ENCODE measurements around the gene CCNYL1. TPM values are rescaled to one million over a fixed set of nuclear protein-coding genes. Genes with fewer than 3 reads are reported as not detected.
"Not testable (repeated sequence)": the region's sequence is repeated elsewhere in the genome, so short reads cannot be mapped to it uniquely, and the experiment has no call there.

Gene CCNYL1
- total RNA-seq, 2 experiments from 2014 or later: 5.8 to 6.0 TPM

DNA sequence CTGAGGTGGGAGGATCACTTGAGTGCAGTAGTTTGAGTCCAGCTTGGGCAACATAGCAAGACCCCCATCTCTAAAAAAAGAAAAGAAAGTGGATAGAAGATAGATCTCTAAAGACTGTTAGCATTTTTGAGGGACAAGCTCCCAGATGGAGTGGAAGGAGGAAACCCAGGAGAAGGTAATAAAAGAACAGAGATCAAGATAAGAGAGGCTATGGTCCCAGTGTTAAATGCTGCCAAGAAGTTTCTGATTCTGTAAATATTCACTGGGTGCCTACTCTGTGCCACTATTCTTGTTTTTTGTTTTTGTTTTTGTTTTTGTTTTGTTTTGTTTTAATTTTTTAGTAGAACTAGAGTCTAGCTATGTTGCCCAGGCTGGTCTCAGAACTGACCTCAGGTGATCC is 32.1 kb downstream of the CCNYL1 start:
- Mint-ChIP-seq H3K27ac (no peak overlapping the region), H3K4me3 (no peak overlapping the region), H3K36me3 (no peaks in the 10 kb centered on the region), H3K9me3 (no peaks in the 10 kb centered on the region), H3K27me3 (no peaks in the 10 kb centered on the region), H3K4me1 (no peaks in the 10 kb centered on the region)
- no peak for DNase-seq

DNA sequence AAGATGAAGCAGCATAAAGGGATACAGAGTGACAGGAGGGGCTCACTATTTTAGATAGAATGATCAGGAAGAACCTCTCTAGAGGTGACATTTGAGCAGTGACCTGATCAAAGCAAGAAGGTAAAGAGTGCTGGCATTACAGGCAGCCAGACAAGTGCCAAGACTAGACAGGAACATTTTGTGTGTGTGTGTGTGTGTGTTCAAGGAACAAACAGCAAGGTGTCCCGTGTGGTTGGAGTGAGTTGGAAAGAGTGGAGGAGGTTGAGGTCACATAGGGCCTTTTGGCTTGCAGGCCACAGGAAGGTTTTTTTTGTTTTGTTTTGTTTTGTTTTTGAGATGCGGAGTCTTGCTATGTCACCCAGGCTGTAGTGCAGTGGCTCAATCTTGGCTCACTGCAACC is 32.6 kb downstream of the CCNYL1 start:
- no peaks in the 10 kb centered on the region for H3K27me3 Mint-ChIP-seq
- H3K9me3 Mint-ChIP-seq: no peaks in the 10 kb centered on the region
- no peaks in the 10 kb centered on the region for H3K36me3 Mint-ChIP-seq
- no peak overlapping the region for H3K4me3 Mint-ChIP-seq
- no peak overlapping the region for H3K27ac Mint-ChIP-seq
- no peak for DNase-seq
- H3K4me1 Mint-ChIP-seq: no peaks in the 10 kb centered on the region

DNA sequence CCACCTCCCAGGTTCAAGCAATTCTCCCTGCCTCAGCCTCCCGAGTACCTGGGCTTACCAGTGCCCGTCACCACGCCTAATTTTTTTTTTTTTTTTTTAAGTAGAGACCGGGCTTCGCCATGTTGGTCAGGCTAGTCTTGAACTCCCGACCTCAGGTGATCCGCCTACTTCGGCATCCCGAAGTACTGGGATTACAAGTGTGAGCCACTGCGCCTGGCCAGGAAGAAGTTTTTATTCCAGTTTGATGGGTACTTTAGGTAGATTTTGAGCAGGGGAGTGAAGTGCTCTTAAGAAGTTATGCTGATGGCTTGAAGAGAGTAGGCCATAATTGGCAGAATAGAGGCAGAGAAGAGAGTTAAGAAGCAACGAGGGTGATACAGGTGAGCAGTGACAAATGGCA is 33.0 kb downstream of the CCNYL1 start:
- Mint-ChIP-seq H3K27ac (no peak overlapping the region), H3K27me3 (no peaks in the 10 kb centered on the region), H3K36me3 (no peaks in the 10 kb centered on the region), H3K4me1 (no peaks in the 10 kb centered on the region), H3K9me3 (no peaks in the 10 kb centered on the region), H3K4me3 (no peak overlapping the region)
- DNase-seq: no peak

DNA sequence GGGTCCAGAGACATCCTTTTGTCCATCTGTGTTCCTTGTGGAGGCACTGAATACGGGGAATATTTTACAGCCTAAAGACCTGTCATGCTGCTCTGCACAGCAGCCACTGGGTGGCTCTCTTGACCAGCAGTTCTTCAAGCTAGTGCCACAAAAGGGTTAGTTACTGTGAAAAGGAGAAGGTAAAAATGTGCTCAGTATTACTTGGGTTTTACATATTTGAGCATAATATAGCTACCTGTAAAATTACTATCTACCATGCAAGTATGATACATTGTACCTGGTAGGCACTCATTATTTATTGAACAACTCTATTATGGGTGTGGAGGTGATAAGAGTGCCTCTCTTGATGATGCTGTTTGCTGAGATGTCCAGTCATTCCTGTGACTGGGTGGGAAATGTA is 34.7 kb downstream of the CCNYL1 start:
- no peak overlapping the region for H3K27ac Mint-ChIP-seq
- peak; percentile 29 for DNase-seq
- no peaks in the 10 kb centered on the region for H3K4me1 Mint-ChIP-seq
- no peaks in the 10 kb centered on the region for H3K27me3 Mint-ChIP-seq
- H3K9me3 Mint-ChIP-seq: no peaks in the 10 kb centered on the region
- peaks cover 3% of the 10 kb centered on the region for H3K36me3 Mint-ChIP-seq
- no peak overlapping the region for H3K4me3 Mint-ChIP-seq

DNA sequence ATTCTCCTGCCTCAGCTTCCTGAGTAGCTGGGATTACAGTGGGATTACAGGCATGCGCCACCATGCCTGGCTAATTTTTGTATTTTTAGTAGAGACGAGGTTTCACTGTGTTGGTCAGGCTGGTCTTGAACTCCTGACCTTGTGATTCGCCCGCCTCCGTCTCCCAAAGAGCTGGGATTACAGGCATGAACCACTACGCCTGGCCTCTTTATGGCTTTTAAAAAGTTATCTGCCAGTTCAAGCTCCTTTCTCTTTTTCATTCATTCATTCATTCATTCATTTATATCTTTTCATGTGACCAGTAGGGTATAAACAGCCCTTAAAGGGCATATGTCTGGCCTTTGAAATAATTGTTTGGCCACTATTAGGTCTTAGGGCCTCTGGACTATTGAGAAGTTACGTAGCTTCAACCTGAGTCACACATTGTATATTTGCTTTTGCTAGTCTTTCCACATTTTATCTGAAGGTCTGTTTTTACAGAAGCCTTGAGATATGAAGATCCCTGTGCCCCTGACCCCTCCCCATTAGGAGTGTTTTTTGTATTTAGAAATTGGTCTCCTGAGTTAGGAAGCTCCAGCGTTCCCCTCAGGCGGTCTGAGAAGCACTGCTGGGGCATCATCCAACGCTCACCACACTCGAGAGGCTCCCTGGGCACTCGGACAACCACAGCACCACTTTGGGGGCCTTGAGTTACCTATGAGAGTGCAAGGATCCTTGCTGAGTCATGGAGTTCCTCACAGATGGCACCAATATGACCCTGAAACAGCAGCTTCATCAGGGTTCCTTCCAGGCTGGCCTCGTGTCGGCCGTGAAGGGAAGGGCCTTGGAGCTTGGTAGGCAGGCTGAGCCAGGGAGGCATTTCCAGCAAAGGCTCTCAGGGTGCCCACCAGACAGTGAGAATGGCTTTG is 36.5 kb downstream of the CCNYL1 start:
- Mint-ChIP-seq H3K9me3 (no peaks in the 10 kb centered on the region), H3K27me3 (no peaks in the 10 kb centered on the region), H3K36me3 (peaks cover 3% of the 10 kb centered on the region), H3K27ac (no peak overlapping the region), H3K4me3 (no peak overlapping the region), H3K4me1 (no peaks in the 10 kb centered on the region)
- no peak for DNase-seq

- H3K9me3 Mint-ChIP-seq: no peaks in the 10 kb centered on the region
- peaks cover 3% of the 10 kb centered on the region for H3K36me3 Mint-ChIP-seq
- no peaks in the 10 kb centered on the region for H3K27me3 Mint-ChIP-seq
- H3K27ac Mint-ChIP-seq: no peak overlapping the region
- DNase-seq: no peak
- no peak overlapping the region for H3K4me3 Mint-ChIP-seq
- no peaks in the 10 kb centered on the region for H3K4me1 Mint-ChIP-seq
Measured at GRCh38 chr2:207748993-207749392, 37.6 kb downstream of the CCNYL1 start.

DNA sequence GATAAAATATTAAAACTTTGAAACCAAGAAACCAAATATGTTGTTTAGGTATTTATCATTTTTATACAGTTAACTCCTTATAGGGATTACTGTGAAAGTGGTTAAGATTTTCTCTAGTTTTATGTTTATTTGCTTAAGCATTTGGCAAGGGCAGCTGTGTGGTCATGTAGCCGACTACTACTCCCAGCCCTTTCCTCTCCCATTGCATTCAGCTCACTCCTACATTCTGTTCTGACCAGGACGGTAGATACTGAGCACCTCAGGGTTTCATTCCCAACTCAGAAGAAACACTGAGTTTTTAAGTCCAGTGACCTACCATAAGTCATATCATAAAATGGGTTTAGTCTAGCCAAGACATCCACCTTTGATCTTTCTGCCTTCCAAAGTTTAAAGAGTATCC is 38.4 kb downstream of the CCNYL1 start:
- DNase-seq: no peak
- H3K4me1 Mint-ChIP-seq: no peaks in the 10 kb centered on the region
- no peaks in the 10 kb centered on the region for H3K9me3 Mint-ChIP-seq
- peaks cover 3% of the 10 kb centered on the region for H3K36me3 Mint-ChIP-seq
- no peaks in the 10 kb centered on the region for H3K27me3 Mint-ChIP-seq
- no peak overlapping the region for H3K27ac Mint-ChIP-seq
- H3K4me3 Mint-ChIP-seq: no peak overlapping the region

DNA sequence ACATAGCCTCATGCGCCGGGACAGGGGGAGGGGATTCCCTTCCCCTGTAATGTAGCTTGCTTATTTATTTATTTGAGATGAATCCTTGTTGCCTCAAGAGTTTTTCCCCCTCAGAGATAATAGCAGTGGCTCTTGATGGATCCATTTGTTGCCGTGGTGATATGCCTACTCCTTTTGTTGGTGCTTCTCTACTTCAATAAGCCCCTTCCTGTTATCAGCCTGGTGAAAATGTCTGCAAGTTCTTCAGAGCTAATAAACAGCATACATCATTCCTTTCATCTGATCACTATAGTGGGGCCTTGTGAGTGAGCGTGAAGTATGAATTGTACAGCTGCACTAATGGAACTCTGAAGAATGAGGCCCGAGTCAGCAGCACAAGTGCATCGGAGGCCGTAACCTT is 38.9 kb downstream of the CCNYL1 start:
- Mint-ChIP-seq H3K36me3 (peaks cover 3% of the 10 kb centered on the region), H3K4me1 (no peaks in the 10 kb centered on the region), H3K9me3 (no peaks in the 10 kb centered on the region), H3K27me3 (no peaks in the 10 kb centered on the region), H3K27ac (no peak overlapping the region), H3K4me3 (no peak overlapping the region)
- DNase-seq: no peak

- H3K36me3 Mint-ChIP-seq: peaks cover 3% of the 10 kb centered on the region
- H3K9me3 Mint-ChIP-seq: no peaks in the 10 kb centered on the region
- no peak for DNase-seq
Measured at GRCh38 chr2:207750876-207751275, 39.4 kb downstream of the CCNYL1 start.

GRCh38 chr2:207753688-207754087 is 42.2 kb downstream of the CCNYL1 start:
- H3K4me1 Mint-ChIP-seq, H3K27ac Mint-ChIP-seq, DNase-seq, H3K36me3 Mint-ChIP-seq, H3K4me3 Mint-ChIP-seq, H3K9me3 Mint-ChIP-seq, H3K27me3 Mint-ChIP-seq: not testable (repeated sequence)

More at GRCh38 chr2:207750876-207751275, 39.4 kb downstream of the CCNYL1 start:
- H3K27me3 Mint-ChIP-seq: no peaks in the 10 kb centered on the region
- H3K4me1 Mint-ChIP-seq: no peaks in the 10 kb centered on the region
- H3K27ac Mint-ChIP-seq: no peak overlapping the region
- no peak overlapping the region for H3K4me3 Mint-ChIP-seq

DNA sequence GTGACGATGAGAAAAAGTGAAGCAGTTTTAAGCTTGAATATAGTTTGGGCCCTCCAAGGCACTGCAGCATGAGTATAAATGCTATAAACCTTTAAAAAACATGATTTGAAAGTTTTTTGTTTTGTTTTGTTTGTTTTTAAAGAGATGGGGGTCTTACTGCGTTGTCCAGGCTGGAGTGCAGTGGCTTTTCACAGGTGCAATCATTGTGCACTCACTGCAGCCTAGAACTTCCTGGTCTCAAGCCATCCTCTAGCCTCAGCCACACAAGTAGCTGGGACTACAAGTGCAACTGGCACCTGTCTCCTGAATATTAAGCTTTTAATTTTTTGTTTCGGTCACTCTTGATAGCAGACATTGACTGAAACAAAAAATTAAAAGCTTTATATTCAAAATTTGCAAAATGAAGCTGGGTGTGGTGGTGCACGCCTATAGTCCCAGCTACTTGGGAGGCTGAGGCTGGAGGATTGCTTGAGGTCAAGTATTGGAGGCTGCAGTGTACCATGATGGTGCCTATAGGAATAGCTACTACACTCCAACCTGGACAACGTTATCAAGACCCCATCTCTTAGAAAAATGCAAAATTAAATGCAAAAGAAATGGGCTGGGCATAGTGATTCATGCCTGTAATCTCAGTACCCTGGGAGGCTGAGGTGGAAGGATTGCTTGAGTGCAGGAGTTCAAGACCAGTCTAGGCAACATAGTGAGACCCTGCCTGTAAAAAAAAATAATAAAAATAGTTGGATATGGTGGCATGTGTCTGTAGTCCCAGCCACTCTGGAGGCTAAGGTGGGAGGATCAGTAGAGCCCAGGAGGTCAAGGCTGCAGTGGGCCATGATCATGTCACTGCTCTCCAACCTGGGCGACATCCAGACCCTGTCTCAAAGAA is 43.3 kb downstream of the CCNYL1 start:
- H3K4me3 Mint-ChIP-seq: no peak overlapping the region
- H3K27ac Mint-ChIP-seq: no peak overlapping the region
- H3K4me1 Mint-ChIP-seq: no peaks in the 10 kb centered on the region
- H3K27me3 Mint-ChIP-seq: no peaks in the 10 kb centered on the region
- DNase-seq: no peak
- H3K9me3 Mint-ChIP-seq: no peaks in the 10 kb centered on the region
- H3K36me3 Mint-ChIP-seq: peaks cover 3% of the 10 kb centered on the region

DNA sequence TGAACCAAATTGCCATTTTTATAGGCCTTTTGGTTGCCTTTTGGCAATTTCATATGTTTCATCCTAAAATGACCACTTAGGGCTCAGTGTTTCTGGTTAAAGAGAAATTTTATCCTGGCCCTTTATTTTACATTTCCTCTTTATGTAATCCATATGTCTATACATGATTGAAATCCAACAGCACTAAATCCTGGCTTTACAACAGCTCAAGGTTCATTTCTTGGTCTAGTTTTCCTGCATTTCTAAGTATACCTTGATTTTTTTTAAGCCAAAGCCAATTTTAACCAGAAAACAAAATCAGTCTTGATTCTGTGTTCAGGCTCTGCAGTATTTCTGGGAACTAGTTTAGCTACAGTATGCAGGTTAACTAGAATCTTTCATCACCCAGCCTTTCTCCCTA is 46.6 kb downstream of the CCNYL1 start:
- no peaks in the 10 kb centered on the region for H3K27me3 Mint-ChIP-seq
- H3K36me3 Mint-ChIP-seq: no peaks in the 10 kb centered on the region

DNA sequence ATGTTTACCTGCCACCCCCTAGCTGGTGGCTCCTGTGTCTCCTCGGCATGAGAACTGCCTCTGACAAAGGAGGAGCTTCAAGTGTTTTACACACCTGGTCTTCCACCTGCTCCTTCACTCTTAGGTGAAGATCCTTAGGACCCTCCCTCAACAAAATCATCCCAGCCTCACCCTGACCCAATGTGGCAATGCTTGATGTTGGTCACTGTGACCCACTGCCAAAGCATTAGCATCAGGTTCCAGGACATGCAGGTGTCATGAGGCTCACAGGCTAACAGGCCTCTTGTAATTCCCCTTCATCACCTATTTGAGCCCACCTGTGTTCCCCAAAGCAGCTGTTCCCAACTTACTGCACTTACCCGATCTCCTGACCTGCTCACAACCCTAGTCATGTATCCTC is 48.5 kb downstream of the CCNYL1 start:
- Mint-ChIP-seq H3K36me3 (no peaks in the 10 kb centered on the region), H3K4me1 (no peaks in the 10 kb centered on the region), H3K27me3 (peaks cover 8% of the 10 kb centered on the region), H3K9me3 (no peaks in the 10 kb centered on the region), H3K4me3 (no peak overlapping the region), H3K27ac (no peak overlapping the region)
- no peak for DNase-seq

More for the DNA sequence above, 46.6 kb downstream of the CCNYL1 start:
- Mint-ChIP-seq H3K9me3 (no peaks in the 10 kb centered on the region), H3K27ac (no peak overlapping the region), H3K4me3 (no peak overlapping the region), H3K4me1 (no peaks in the 10 kb centered on the region)
- no peak for DNase-seq

GRCh38 chr2:207760453-207760852 is 49.0 kb downstream of the CCNYL1 start:
- H3K36me3 Mint-ChIP-seq: no peaks in the 10 kb centered on the region
- H3K27ac Mint-ChIP-seq: no peak overlapping the region
- no peaks in the 10 kb centered on the region for H3K4me1 Mint-ChIP-seq
- no peak overlapping the region for H3K4me3 Mint-ChIP-seq
- peaks cover 13% of the 10 kb centered on the region for H3K27me3 Mint-ChIP-seq
- DNase-seq: no peak
- no peaks in the 10 kb centered on the region for H3K9me3 Mint-ChIP-seq

DNA sequence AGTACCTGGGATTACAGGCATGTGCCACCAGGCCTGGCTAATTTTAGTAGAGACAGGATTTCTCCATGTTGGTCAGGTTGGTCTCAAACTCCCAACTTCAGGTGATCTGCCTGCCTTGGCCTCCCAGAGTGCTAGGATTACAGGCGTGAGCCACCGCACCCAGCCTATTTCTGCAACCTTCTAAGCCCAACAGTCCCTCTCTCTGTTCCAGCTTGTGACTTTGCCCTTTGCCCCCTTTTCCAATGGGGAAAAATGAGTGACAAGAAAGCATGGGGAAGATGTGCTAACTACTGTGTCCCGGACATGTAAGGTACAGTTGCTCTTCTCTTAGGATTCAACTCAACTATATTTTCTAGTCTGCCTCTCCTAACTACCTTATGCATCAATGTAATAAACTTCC is 50.0 kb downstream of the CCNYL1 start:
- H3K4me3 Mint-ChIP-seq, H3K4me1 Mint-ChIP-seq, H3K36me3 Mint-ChIP-seq, DNase-seq, H3K27ac Mint-ChIP-seq, H3K9me3 Mint-ChIP-seq: not testable (repeated sequence)
- peaks cover 20% of the 10 kb centered on the region for H3K27me3 Mint-ChIP-seq
